Prostate gland (tissue), 2 donors: ENCODE results near the gene MKLN1.

Experiments used
- CTCF ChIP-seq, 4 experiments: fragments of 200-600 bp in 2 of 4; fragments of 450-650 bp in 2 of 4; sonication (generic) in 2 of 4; IDR thresholded peaks; 1 replicate in 3 of 4; 2 replicates in 1 of 4; pipeline ENCODE4 v1.5.1; 2016 to 2019; ENCODE audit warnings: antibody characterized with exemption in 4 of 4, mild to moderate bottlenecking in 2 of 4, moderate library complexity in 2 of 4
- POLR2A ChIP-seq: fragments of 450-650 bp; IDR thresholded peaks from one replicate; pipeline ENCODE4 v1.6.1; 2016; ENCODE audit warnings: antibody characterized with exemption, mild to moderate bottlenecking
- POLR2AphosphoS5 ChIP-seq: sonication (generic); formaldehyde crosslinking; IDR thresholded peaks from one replicate; pipeline ENCODE4 v1.6.1; 2017; ENCODE audit warnings: antibody characterized with exemption

GRCh38 chr7:131511774-131512535, 184.3 kb downstream of the MKLN1 start:
- TF ChIP-seq POLR2AphosphoS5 (no peak), POLR2A (no peak), CTCF (IDR thresholded peaks at IDR 0.05) (no peak)
